Parathyroid adenoma (tissue), 2 donors: ENCODE data around the gene THSD4.

Source experiments
- H2AFZ ChIP-seq: fragments of 300-600 bp; sonication (generic); one replicate; pipeline ENCODE4 v1.7.0; 2017; ENCODE audit warnings: antibody characterized with exemption, mild to moderate bottlenecking
- H3K27ac ChIP-seq: fragments of 300-600 bp; sonication (generic); one replicate; pipeline ENCODE4 v1.7.0; 2017
- H3K27me3 ChIP-seq: fragments of 300-600 bp; sonication (generic); one replicate; pipeline ENCODE4 v1.7.0; 2017; ENCODE audit warnings: low read length; ENCODE audit not compliant: control insufficient read depth, insufficient read depth
- H3K36me3 ChIP-seq: fragments of 300-600 bp; sonication (generic); one replicate; pipeline ENCODE4 v1.7.0; 2017; ENCODE audit warnings: low read length; ENCODE audit not compliant: control insufficient read depth, insufficient read depth
- H3K4me1 ChIP-seq: fragments of 300-600 bp; sonication (generic); one replicate; pipeline ENCODE4 v1.7.0; 2017; ENCODE audit warnings: control low read depth
- H3K4me2 ChIP-seq: fragments of 300-600 bp; sonication (generic); one replicate; pipeline ENCODE4 v1.7.0; 2017; ENCODE audit warnings: low read length
- H3K4me3 ChIP-seq: fragments of 300-600 bp; sonication (generic); one replicate; pipeline ENCODE4 v1.7.0; 2017; ENCODE audit warnings: low read depth, low read length
- H3K79me2 ChIP-seq: fragments of 300-600 bp; sonication (generic); one replicate; pipeline ENCODE4 v1.7.0; 2017; ENCODE audit warnings: control low read depth
- H3K9ac ChIP-seq: fragments of 300-600 bp; sonication (generic); one replicate; pipeline ENCODE4 v1.7.0; 2017; ENCODE audit warnings: mild to moderate bottlenecking
- H3K9me3 ChIP-seq: fragments of 300-600 bp; sonication (generic); one replicate; pipeline ENCODE4 v1.7.0; 2017; ENCODE audit warnings: low read length; ENCODE audit not compliant: control insufficient read depth
- CTCF ChIP-seq: fragments of 300-600 bp; sonication (generic); IDR thresholded peaks from one replicate; pipeline ENCODE4 v1.7.0; 2017; ENCODE audit warnings: antibody characterized with exemption, mild to moderate bottlenecking
- donor health status: primary hyperparathyroidism.

The THSD4 gene

GRCh38 chr15:71338827-71339542 lies 223.7 kb downstream of the THSD4 start:
- no peak overlapping the region for H2AFZ ChIP-seq
- H3K79me2 ChIP-seq: no peaks in the 10 kb centered on the region
- H3K4me2 ChIP-seq: no peak overlapping the region
- no peak overlapping the region for H3K4me3 ChIP-seq
- no peak for TF ChIP-seq CTCF
- H3K4me1 ChIP-seq: no peaks in the 10 kb centered on the region
- no peak overlapping the region for H3K9ac ChIP-seq
- no peak overlapping the region for H3K27ac ChIP-seq
- H3K27me3 ChIP-seq: no peaks in the 10 kb centered on the region
- H3K36me3 ChIP-seq: no peaks in the 10 kb centered on the region
- no peaks in the 10 kb centered on the region for H3K9me3 ChIP-seq

- no peaks in the 10 kb centered on the region for H3K79me2 ChIP-seq
- TF ChIP-seq CTCF: no peak
- H3K4me3 ChIP-seq: no peak overlapping the region
- H3K4me1 ChIP-seq: no peaks in the 10 kb centered on the region
- H3K4me2 ChIP-seq: no peak overlapping the region
- no peak overlapping the region for H3K9ac ChIP-seq
- H3K9me3 ChIP-seq: no peaks in the 10 kb centered on the region
- no peaks in the 10 kb centered on the region for H3K27me3 ChIP-seq
- no peaks in the 10 kb centered on the region for H3K36me3 ChIP-seq
- H3K27ac ChIP-seq: no peak overlapping the region
- no peak overlapping the region for H2AFZ ChIP-seq
These were observed 226.7 kb downstream of the THSD4 start for GRCh38 chr15:71341811-71342550.

GRCh38 chr15:71342658-71343057 lies 227.4 kb downstream of the THSD4 start:
- Histone ChIP-seq H2AFZ (no peak overlapping the region), H3K9ac (no peak overlapping the region), H3K4me3 (no peak overlapping the region), H3K4me2 (no peak overlapping the region), H3K79me2 (no peaks in the 10 kb centered on the region), H3K9me3 (no peaks in the 10 kb centered on the region), H3K36me3 (no peaks in the 10 kb centered on the region), H3K4me1 (no peaks in the 10 kb centered on the region), H3K27me3 (no peaks in the 10 kb centered on the region), H3K27ac (no peak overlapping the region)
- no peak for TF ChIP-seq CTCF

- H3K27me3 ChIP-seq: no peaks in the 10 kb centered on the region
- H3K27ac ChIP-seq: no peak overlapping the region
- H3K4me1 ChIP-seq: no peaks in the 10 kb centered on the region
These were observed 229.0 kb downstream of the THSD4 start for GRCh38 chr15:71344316-71344715.

More at GRCh38 chr15:71344316-71344715, 229.0 kb downstream of the THSD4 start:
- Histone ChIP-seq H2AFZ (no peak overlapping the region), H3K4me2 (no peak overlapping the region), H3K79me2 (no peaks in the 10 kb centered on the region), H3K9ac (no peak overlapping the region), H3K4me3 (no peak overlapping the region), H3K9me3 (no peaks in the 10 kb centered on the region), H3K36me3 (no peaks in the 10 kb centered on the region)
- TF ChIP-seq CTCF: no peak
